ENCODE data around the gene ENTHD1. TPM values are rescaled to one million over a fixed set of nuclear protein-coding genes. Genes with fewer than 3 reads are reported as not detected.

The ENTHD1 gene
- total and polyA plus RNA-seq, 10 donors: 0.09 to 0.59 (median 0.14) TPM; not detected in 5

GRCh38 chr22:39832627-39833074 lies 60.9 kb downstream of the ENTHD1 start:
- DNase-seq: no peak

GRCh38 chr22:39825661-39826102 lies 67.9 kb downstream of the ENTHD1 start:
- 56 to 84% (median 74%) methylated on average over 3 of the region's 3 CpGs for WGBS, 5 donors
- no peaks in the 10 kb centered on the region for H3K36me3 ChIP-seq
- H3K9me3 ChIP-seq: no peaks in the 10 kb centered on the region
- H3K27me3 ChIP-seq (replicated peaks in 1 of 7): peaks cover 0 to 6% (median 0%) of the 10 kb centered on the region in 7 donors
- H3K4me3 ChIP-seq: peak overlapping the region in 2 of 8 donors; percentile 4 to 30
- no peak for TF ChIP-seq POLR2AphosphoS5 (IDR thresholded peaks at IDR 0.05)
- TF ChIP-seq POLR2A (IDR thresholded peaks at IDR 0.05): no peak
- TF ChIP-seq, protein P1, sequence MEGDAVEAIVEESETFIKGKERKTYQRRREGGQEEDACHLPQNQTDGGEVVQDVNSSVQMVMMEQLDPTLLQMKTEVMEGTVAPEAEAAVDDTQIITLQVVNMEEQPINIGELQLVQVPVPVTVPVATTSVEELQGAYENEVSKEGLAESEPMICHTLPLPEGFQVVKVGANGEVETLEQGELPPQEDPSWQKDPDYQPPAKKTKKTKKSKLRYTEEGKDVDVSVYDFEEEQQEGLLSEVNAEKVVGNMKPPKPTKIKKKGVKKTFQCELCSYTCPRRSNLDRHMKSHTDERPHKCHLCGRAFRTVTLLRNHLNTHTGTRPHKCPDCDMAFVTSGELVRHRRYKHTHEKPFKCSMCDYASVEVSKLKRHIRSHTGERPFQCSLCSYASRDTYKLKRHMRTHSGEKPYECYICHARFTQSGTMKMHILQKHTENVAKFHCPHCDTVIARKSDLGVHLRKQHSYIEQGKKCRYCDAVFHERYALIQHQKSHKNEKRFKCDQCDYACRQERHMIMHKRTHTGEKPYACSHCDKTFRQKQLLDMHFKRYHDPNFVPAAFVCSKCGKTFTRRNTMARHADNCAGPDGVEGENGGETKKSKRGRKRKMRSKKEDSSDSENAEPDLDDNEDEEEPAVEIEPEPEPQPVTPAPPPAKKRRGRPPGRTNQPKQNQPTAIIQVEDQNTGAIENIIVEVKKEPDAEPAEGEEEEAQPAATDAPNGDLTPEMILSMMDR (IDR thresholded peaks at IDR 0.05 in 8 of 11, conservative IDR thresholded peaks at IDR 0.05 in 3 of 11): no peak
- peak overlapping the region in 5 of 8 donors; percentile 4 to 66 (median 52) for H3K27ac ChIP-seq
- intact Hi-C loops (cut with DNase I; ENCODE audit: low total_unique reads): no loop called here
- peak; percentile 73 for DNase-seq
- H3K4me1 ChIP-seq: peaks cover 0 to 11% (median 0%) of the 10 kb centered on the region in 6 donors

More at GRCh38 chr22:39832627-39833074, 60.9 kb downstream of the ENTHD1 start:
- 30 to 57% (median 45%) methylated on average over 7 of the region's 7 CpGs for WGBS, 5 donors
- H3K9me3 ChIP-seq: peaks cover 0 to 12% (median 0%) of the 10 kb centered on the region in 8 donors
- peaks cover 0 to 19% (median 0%) of the 10 kb centered on the region in 6 donors for H3K4me1 ChIP-seq
- intact Hi-C loops (cut with DNase I; ENCODE audit: low total_unique reads): no loop called here
- TF ChIP-seq POLR2A (IDR thresholded peaks at IDR 0.05) (no peak), POLR2AphosphoS5 (IDR thresholded peaks at IDR 0.05) (no peak)
- TF ChIP-seq, protein P1 (IDR thresholded peaks at IDR 0.05 in 8 of 11, conservative IDR thresholded peaks at IDR 0.05 in 3 of 11): no peak
- no peak overlapping the region for H3K4me3 ChIP-seq
- H3K27me3 ChIP-seq (replicated peaks in 1 of 7): peaks cover 0 to 13% (median 4%) of the 10 kb centered on the region in 7 donors
- peak overlapping the region in 1 of 8 donors; percentile 9 for H3K27ac ChIP-seq
- H3K36me3 ChIP-seq: no peaks in the 10 kb centered on the region

DNA sequence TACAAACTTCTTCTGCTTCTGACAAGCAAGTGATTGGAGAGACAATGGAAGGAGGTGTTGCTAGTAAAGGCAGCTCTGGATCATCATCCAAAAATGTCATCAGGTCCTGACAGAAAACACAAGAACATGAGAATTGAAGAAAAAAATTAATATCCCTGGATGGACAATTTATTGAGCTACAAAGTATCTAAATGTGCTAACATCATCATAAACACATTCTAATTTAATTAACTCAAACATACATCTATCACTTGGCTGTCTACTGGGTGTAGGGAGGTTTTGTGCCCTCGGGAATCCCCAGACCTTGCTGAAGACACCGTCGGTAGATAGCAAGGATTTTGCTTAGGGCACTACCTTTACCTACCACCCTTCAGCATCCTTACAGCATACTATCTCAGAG lies 72.6 kb downstream of the ENTHD1 start:
- Histone ChIP-seq H3K9me3 (no peaks in the 10 kb centered on the region), H3K27me3 (replicated peaks in 1 of 7) (no peaks in the 10 kb centered on the region), H3K4me1 (peaks cover 0 to 12% (median 0%) of the 10 kb centered on the region in 6 donors), H3K36me3 (no peaks in the 10 kb centered on the region), H3K27ac (no peak overlapping the region), H3K4me3 (no peak overlapping the region)
- DNase-seq: no peak
- intact Hi-C loops (cut with DNase I; ENCODE audit: low total_unique reads): no loop called here
- 82 to 89% (median 84%) methylated on average over 3 of the region's 3 CpGs for WGBS, 5 donors
- TF ChIP-seq POLR2AphosphoS5 (IDR thresholded peaks at IDR 0.05): no peak
- TF ChIP-seq POLR2A (IDR thresholded peaks at IDR 0.05): no peak
- TF ChIP-seq, protein P1 (IDR thresholded peaks at IDR 0.05 in 8 of 11, conservative IDR thresholded peaks at IDR 0.05 in 3 of 11): no peak

DNA sequence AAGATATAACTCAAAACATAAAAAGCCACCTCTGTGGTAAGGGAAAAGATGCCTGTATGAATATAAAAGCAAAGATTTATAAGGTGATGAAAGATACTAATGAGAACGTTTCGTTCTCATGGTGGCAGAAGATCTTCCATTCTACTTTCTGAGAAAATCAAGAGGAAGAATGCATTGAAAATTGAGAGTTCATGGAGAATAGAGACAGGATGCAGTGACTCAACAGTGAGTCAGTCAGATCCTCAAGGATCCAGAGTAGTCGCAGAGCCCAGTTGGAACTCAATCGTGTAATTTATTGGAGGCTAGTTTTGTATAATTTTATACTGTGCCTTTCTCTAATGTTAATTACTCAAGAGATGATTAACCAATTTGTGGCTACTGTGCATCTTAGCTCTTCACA lies 73.3 kb downstream of the ENTHD1 start:
- WGBS, 5 donors: 75 to 88% (median 82%) methylated on average over 4 of the region's 4 CpGs
- TF ChIP-seq POLR2AphosphoS5 (IDR thresholded peaks at IDR 0.05): no peak
- TF ChIP-seq POLR2A (IDR thresholded peaks at IDR 0.05): no peak
- TF ChIP-seq, protein P1 (IDR thresholded peaks at IDR 0.05 in 8 of 11, conservative IDR thresholded peaks at IDR 0.05 in 3 of 11): no peak
- Histone ChIP-seq H3K27me3 (replicated peaks in 1 of 7) (no peaks in the 10 kb centered on the region), H3K4me3 (no peak overlapping the region), H3K27ac (no peak overlapping the region), H3K36me3 (no peaks in the 10 kb centered on the region), H3K4me1 (peaks cover 0 to 7% (median 0%) of the 10 kb centered on the region in 6 donors), H3K9me3 (no peaks in the 10 kb centered on the region)
- DNase-seq: no peak
- intact Hi-C loops (cut with DNase I; ENCODE audit: low total_unique reads): no loop called here
